Measurements from ENCODE around the gene ABO. TPM values are rescaled to one million over a fixed set of nuclear protein-coding genes. Genes with fewer than 3 reads are reported as not detected.
"Not testable (repeated sequence)": the region's sequence is repeated elsewhere in the genome, so short reads cannot be mapped to it uniquely, and the experiment has no call there.

Gene ABO
- total RNA-seq, 1 experiment from 2014 or later = 1.2 TPM

DNA sequence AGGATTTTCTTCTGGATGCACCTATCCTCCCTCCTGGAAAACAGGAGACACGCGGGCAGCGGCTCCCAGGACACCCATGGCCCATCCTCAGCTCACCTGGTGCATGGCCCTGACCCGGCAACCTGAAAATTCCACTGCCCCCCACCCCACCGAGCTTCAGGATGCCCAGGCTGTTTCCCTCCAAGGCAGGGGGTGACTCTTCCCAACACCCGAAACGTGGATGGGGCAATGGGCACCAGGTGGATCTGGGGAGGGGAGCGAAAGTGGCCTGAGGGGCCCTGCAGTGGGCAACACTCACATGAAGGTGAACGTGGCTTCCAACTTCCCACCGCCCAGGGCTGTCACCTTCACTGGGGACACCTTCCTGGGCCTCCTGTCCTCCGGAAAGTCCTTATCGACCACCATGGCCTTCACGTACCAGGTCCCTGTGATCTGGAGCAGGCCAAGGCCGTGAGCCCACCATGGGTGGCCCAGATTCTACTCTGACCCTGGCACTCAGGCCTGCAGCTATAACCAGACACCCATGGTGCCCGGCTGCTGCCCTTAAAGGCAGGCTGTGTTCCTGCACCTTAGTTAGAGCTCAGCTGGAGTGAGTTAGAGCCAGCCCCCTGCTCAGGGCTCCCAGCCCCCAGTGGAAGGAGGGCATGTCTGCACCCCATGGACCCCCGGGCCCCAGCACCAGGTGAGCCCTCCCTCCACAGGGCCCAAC is 66.7 kb downstream of the ABO start:
- H3K79me2 ChIP-seq (ENCODE audit: insufficient read depth, low read length); H3K27me3 ChIP-seq (ENCODE audit: insufficient read depth, low read length): not testable (repeated sequence)

DNA sequence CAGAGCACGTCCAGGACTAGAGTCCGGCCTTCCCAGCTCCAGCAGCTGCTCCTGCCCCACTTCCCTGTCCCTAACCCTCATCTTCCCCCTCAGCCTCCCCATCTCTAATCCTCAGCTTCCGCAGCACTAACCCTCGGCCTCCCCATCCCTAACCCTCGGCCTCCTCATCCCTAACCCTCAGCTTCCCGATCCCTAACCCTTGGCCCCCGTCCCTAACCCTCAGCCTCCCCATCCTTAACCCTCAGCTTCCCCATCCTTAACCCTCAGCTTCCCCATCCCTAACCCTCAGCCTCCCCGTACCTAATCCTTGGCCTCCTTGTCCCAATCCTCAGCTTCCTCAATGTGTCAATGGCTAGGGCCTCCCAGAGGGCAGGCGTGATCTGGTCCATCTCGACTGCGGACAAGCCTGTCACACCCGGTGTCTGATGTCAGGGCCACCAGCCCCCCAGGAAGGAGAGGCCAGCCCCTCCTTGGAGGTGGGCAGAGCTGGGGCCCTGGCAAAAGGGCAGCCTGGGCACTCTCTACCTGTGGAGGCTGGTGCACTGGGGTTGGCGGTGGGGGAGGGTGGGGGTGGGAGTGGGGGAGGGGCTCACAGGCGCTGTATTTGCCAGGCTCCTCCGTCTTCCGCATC is 67.3 kb downstream of the ABO start:
- Histone ChIP-seq H4K20me1 (ENCODE audit: insufficient read depth) (no peaks in the 10 kb centered on the region), H3K9me3 (ENCODE audit: control insufficient read depth in 1 of 2, insufficient read depth in 1 of 2, low read depth in 1 of 2, low read length in 2 of 2) (no peaks in the 10 kb centered on the region; a peak in 1 of 4 replicates), H3K27me3 (ENCODE audit: insufficient read depth, low read length) (no peaks in the 10 kb centered on the region), H3K79me2 (ENCODE audit: insufficient read depth, low read length) (no peaks in the 10 kb centered on the region), H3K36me3 (ENCODE audit: control insufficient read depth in 1 of 2, insufficient read depth in 2 of 2, low read length in 2 of 2) (no peaks in the 10 kb centered on the region), H3K9ac (ENCODE audit: low read length) (no peak overlapping the region), H3K4me2 (ENCODE audit: low read length) (no peak overlapping the region), H3K4me1 (ENCODE audit: control insufficient read depth in 1 of 2, insufficient read depth in 2 of 2, low read length in 2 of 2) (peaks cover 0 to 13% of the 10 kb centered on the region in 2 experiments; a peak in 1 of 4 replicates), H3K4me3 (replicated peaks in 1 of 2; ENCODE audit: low read depth in 1 of 2, low read length in 2 of 2) (no peak overlapping the region), H3K9me2 (ENCODE audit: insufficient read depth) (no peaks in the 10 kb centered on the region), H2AFZ (ENCODE audit: low read depth, low read length, poor library complexity, severe bottlenecking) (no peak overlapping the region), H3K27ac (ENCODE audit: low read depth, low read length) (no peak overlapping the region)
- BruUV-seq (replicated peaks) = no TSS peak
- RAD21 ChIA-PET (ENCODE audit: low non-redundant PET in 1 of 2, low total read pairs in 2 of 2, uncharacterized antibody in 2 of 2, unreplicated experiment in 2 of 2) = no interaction called here
- POLR2A ChIA-PET = no interaction called here
- ATAC-seq (no peak), DNase-seq (ENCODE audit: low read depth, low spot score) (no peak)
- CTCF ChIA-PET = no interaction called here
- intact Hi-C loops (cut with micrococcal nuclease) = no loop called here
- no peak for TF ChIP-seq YY1 (IDR thresholded peaks at IDR 0.05; ENCODE audit: extremely low read depth, insufficient replicate concordance, low read depth, low read length)
- TF ChIP-seq, protein P1, sequence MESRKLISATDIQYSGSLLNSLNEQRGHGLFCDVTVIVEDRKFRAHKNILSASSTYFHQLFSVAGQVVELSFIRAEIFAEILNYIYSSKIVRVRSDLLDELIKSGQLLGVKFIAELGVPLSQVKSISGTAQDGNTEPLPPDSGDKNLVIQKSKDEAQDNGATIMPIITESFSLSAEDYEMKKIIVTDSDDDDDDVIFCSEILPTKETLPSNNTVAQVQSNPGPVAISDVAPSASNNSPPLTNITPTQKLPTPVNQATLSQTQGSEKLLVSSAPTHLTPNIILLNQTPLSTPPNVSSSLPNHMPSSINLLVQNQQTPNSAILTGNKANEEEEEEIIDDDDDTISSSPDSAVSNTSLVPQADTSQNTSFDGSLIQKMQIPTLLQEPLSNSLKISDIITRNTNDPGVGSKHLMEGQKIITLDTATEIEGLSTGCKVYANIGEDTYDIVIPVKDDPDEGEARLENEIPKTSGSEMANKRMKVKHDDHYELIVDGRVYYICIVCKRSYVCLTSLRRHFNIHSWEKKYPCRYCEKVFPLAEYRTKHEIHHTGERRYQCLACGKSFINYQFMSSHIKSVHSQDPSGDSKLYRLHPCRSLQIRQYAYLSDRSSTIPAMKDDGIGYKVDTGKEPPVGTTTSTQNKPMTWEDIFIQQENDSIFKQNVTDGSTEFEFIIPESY (IDR thresholded peaks at IDR 0.05; ENCODE audit: extremely low read depth, insufficient replicate concordance, low read length) = no peak
- TF ChIP-seq, protein P2, sequence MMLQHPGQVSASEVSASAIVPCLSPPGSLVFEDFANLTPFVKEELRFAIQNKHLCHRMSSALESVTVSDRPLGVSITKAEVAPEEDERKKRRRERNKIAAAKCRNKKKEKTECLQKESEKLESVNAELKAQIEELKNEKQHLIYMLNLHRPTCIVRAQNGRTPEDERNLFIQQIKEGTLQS (IDR thresholded peaks at IDR 0.05) = no peak
- no peak for TF ChIP-seq ZNF274 (IDR thresholded peaks at IDR 0.05; ENCODE audit: low read depth, low read length)
- TF ChIP-seq RAD21 (IDR thresholded peaks at IDR 0.05; ENCODE audit: low read depth) = no peak
- no peak for TF ChIP-seq CBX3 (IDR thresholded peaks at IDR 0.05; ENCODE audit: low read depth)
- no peak for TF ChIP-seq EZH2phosphoT487 (IDR thresholded peaks at IDR 0.05; ENCODE audit: borderline replicate concordance)
- no peak for TF ChIP-seq POLR2A (IDR thresholded peaks at IDR 0.05; ENCODE audit: borderline replicate concordance, extremely low read depth, insufficient read depth, insufficient read length)
- TF ChIP-seq SIN3A (IDR thresholded peaks at IDR 0.05; ENCODE audit: low read depth) = no peak
- TF ChIP-seq FOSL1 (IDR thresholded peaks at IDR 0.05; ENCODE audit: low read depth) = no peak
- no peak for TF ChIP-seq EGR1 (IDR thresholded peaks at IDR 0.05; ENCODE audit: low read depth)
- TF ChIP-seq ELF1 (IDR thresholded peaks at IDR 0.05; ENCODE audit: borderline replicate concordance, low read depth) = no peak
- TF ChIP-seq, protein P3, sequence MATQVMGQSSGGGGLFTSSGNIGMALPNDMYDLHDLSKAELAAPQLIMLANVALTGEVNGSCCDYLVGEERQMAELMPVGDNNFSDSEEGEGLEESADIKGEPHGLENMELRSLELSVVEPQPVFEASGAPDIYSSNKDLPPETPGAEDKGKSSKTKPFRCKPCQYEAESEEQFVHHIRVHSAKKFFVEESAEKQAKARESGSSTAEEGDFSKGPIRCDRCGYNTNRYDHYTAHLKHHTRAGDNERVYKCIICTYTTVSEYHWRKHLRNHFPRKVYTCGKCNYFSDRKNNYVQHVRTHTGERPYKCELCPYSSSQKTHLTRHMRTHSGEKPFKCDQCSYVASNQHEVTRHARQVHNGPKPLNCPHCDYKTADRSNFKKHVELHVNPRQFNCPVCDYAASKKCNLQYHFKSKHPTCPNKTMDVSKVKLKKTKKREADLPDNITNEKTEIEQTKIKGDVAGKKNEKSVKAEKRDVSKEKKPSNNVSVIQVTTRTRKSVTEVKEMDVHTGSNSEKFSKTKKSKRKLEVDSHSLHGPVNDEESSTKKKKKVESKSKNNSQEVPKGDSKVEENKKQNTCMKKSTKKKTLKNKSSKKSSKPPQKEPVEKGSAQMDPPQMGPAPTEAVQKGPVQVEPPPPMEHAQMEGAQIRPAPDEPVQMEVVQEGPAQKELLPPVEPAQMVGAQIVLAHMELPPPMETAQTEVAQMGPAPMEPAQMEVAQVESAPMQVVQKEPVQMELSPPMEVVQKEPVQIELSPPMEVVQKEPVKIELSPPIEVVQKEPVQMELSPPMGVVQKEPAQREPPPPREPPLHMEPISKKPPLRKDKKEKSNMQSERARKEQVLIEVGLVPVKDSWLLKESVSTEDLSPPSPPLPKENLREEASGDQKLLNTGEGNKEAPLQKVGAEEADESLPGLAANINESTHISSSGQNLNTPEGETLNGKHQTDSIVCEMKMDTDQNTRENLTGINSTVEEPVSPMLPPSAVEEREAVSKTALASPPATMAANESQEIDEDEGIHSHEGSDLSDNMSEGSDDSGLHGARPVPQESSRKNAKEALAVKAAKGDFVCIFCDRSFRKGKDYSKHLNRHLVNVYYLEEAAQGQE (IDR thresholded peaks at IDR 0.05; ENCODE audit: low read depth) = no peak

More for the DNA sequence above, 66.7 kb downstream of the ABO start:
- H3K36me3 ChIP-seq (ENCODE audit: control insufficient read depth in 1 of 2, insufficient read depth in 2 of 2, low read length in 2 of 2); H3K4me2 ChIP-seq (ENCODE audit: low read length); BruUV-seq (replicated peaks); H3K9ac ChIP-seq (ENCODE audit: low read length); ATAC-seq; DNase-seq (ENCODE audit: low read depth, low spot score); H3K9me3 ChIP-seq (ENCODE audit: control insufficient read depth in 1 of 2, insufficient read depth in 1 of 2, low read depth in 1 of 2, low read length in 2 of 2); CTCF ChIA-PET; H3K27ac ChIP-seq (ENCODE audit: low read depth, low read length); H2AFZ ChIP-seq (ENCODE audit: low read depth, low read length, poor library complexity, severe bottlenecking); POLR2A ChIA-PET; H3K9me2 ChIP-seq (ENCODE audit: insufficient read depth); intact Hi-C loops (cut with micrococcal nuclease); H3K4me3 ChIP-seq (replicated peaks in 1 of 2; ENCODE audit: low read depth in 1 of 2, low read length in 2 of 2); H4K20me1 ChIP-seq (ENCODE audit: insufficient read depth): not testable (repeated sequence)
- RAD21 ChIA-PET (ENCODE audit: low non-redundant PET in 1 of 2, low total read pairs in 2 of 2, uncharacterized antibody in 2 of 2, unreplicated experiment in 2 of 2) = interaction anchor here in 1 of 2 experiments (0.6 kb wide), 1 partner anchor 32 kb away, joined by 3 read pairs; no protein-coding TSS in a partner anchor
- H3K4me1 ChIP-seq (ENCODE audit: control insufficient read depth in 1 of 2, insufficient read depth in 2 of 2, low read length in 2 of 2) = peaks cover 0 to 13% of the 10 kb centered on the region in 2 experiments; a peak in 1 of 4 replicates

Measured in HCT116 (cell line).